HG02852 (cell line): ENCODE data around the gene RMC1.
"Not testable (repeated sequence)": the region's sequence is repeated elsewhere in the genome, so short reads cannot be mapped to it uniquely, and the experiment has no call there.

Experiments used
- ATAC-seq: cut with Tn5 transposase; IDR thresholded peaks from one replicate; pipeline ENCODE4 v1.9.1; 2021; ENCODE audit warnings: mild to moderate bottlenecking, moderate library complexity; ENCODE audit not compliant: unreplicated experiment

Gene RMC1

GRCh38 chr18:23495723-23496440 lies 7.4 kb upstream of the RMC1 start:
- ATAC-seq = no peak

DNA sequence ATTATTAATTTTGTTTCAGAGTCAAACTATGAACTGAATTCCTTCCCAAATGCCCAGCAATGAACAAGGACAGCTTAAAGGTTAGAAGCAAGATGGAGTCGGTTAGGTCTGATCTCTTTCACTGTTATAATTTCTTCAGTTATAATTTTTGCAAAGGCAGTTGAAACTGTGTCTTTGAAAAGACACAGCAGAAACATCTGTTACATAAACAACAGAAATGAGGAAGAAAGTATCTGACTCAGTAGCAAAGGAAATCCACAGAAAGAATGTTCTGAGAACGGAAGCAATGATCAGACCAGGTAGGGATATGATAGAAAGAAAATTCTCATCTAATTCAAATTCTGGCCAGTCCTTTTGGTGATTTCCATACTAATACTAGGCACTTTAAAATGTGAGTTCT lies 5.2 kb upstream of the RMC1 start:
- ATAC-seq = no peak

DNA sequence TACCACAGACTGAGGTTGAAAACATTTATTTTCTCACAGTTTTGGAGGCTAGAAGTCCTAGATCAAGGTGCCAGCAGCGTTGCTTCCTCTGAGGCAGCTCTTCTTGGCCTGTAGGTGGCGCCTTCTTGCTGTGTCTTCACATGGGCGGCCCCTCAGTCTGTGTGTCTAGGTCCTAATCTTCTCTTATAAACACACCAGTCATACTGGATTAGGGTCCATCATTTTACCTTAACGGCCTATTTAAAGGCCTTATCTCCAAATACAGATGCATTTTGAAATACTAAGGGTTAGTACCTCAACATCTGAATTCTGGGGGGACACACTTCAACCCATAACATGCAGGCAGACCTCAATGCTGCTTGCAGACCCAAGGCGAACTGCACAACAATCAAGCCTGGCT lies 4.4 kb upstream of the RMC1 start:
- no peak for ATAC-seq

GRCh38 chr18:23499291-23499781 lies 4.0 kb upstream of the RMC1 start:
- no peak for ATAC-seq

DNA sequence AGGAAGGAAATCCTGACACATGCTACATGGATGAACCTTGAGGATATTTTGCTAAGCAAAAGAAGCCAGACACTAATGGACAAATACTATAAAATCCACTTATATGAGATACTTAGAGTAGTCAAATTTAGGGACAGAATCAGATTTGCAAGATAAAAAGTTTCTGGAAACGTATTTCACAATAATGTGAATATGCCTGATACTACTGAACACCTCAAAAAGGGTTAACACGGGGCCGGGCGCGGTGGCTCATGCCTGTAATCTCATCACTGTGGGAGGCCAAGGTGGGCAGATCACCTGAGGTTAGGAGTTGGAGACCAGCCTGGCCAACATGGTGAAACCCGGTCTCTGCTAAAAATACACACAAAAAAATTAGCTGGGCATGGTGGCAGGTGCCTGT lies 1.7 kb upstream of the RMC1 start:
- no peak for ATAC-seq

DNA sequence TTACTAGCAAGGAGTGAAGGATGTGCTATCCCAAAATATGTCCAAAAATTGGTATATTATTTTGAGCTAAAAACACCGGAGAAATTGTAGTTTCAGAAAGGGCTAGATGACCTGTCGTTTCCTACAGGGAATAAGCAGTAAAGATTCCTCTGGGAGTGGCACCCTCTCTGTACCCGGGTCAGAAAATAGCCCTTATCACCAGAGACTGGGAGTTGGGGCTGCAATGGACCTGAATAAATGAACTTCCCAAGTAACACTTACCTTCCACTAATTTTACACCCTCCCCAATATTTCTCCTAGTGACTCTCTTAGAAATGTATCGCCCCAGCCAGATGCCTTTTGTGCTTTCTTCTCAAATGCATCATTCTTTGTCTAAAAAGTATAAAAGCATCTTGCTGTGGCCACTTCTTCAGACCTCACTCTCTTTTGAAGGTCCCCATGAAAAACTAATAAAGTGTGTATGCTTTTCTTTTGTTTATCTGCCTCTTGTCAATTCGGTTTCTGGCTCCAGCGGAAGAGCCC lies 734 bp upstream of the RMC1 start:
- no peak for ATAC-seq

- ATAC-seq = no peak
These were observed 643 bp downstream of the RMC1 start for GRCh38 chr18:23503963-23504344.

GRCh38 chr18:23504720-23505119 lies 1.4 kb downstream of the RMC1 start:
- peak; percentile 57 for ATAC-seq

- no peak for ATAC-seq
These were observed 3.1 kb downstream of the RMC1 start for GRCh38 chr18:23506393-23506792.

DNA sequence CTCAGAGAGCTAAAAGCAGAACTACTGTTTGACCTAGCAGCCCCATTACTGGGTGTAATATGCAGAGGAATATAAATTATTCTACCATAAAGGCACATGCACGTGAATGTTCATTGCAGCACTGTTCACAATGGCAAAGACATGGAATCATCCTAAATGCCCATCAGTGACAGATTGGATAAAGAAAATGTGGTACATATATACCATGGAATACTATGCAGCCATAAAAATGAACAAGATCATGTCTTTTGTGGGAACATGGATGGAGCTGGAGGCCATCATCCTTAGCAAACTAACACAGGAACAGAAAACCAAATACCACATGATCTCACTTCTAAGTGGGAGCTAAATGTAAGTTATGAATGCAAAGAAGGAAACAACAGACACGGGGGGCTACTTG lies 7.6 kb downstream of the RMC1 start:
- not testable (repeated sequence) for ATAC-seq

GRCh38 chr18:23512216-23512615 lies 8.9 kb downstream of the RMC1 start:
- ATAC-seq = not testable (repeated sequence)

GRCh38 chr18:23512641-23513040 lies 9.3 kb downstream of the RMC1 start:
- no peak for ATAC-seq

- ATAC-seq = peak; percentile 95
These were observed 12.7 kb downstream of the RMC1 start for GRCh38 chr18:23515911-23516546.

GRCh38 chr18:23519734-23520133 lies 16.4 kb downstream of the RMC1 start:
- ATAC-seq = no peak

DNA sequence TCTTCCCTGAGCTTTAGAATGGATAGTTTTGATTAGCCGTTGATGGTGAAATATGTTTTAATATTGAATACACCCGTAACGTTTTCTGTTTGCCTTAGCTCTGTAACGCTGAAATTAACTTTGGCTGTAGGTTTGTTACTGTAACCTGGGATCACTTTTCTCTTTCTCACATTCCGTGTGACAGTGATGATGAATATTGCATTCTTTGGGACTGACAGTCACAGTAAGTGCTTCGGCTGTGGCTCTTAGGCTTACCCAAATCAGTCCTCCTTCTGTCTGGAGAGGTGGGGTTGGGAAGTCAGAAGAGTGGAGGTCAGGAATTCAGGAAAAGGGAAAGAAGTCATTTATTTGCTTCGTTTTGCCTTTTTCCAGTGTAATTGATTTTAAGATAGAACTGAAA lies 18.0 kb downstream of the RMC1 start:
- ATAC-seq = no peak

- no peak for ATAC-seq
These were observed 18.6 kb downstream of the RMC1 start for GRCh38 chr18:23521907-23522306.

DNA sequence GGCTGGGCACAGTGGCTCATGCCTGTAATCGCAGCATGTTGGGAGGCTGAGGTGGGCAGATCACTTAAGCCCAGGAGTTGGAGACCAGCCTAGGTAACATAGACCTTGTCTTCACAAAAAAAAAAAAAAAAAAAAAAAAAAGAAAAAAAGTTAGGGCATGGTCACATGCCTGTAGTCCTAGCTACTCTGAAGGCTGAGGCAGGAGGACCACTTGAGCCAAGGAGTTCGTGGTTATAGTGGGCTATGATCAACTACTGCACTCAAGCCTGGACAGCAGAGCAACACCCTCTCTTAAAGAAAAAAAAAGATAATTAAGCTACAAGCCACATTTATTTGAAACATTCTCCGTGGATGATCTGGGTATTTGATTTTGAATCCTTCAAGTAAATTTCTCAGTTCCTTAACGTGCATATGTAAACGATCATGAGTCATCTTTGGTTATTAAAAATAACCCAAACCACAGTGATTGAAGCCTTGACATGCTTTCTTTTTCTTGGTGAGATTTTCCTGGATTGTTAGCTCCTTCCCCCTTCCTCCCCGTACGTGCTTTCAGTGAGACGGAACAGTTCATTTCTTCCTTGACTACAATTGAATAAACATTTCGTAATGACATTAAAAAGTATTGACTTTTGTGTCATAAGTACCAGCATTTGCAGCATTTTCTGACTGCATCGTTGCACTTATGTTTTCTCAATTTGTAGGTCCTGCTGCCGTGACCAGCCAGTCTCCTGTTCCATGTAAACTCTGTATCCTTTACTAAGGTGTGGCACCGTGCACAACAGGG lies 20.3 kb downstream of the RMC1 start:
- ATAC-seq = peak; percentile 50

- no peak for ATAC-seq
These were observed 20.9 kb downstream of the RMC1 start for GRCh38 chr18:23524213-23524707.

GRCh38 chr18:23526501-23527063 lies 23.3 kb downstream of the RMC1 start:
- ATAC-seq = no peak

GRCh38 chr18:23528580-23529472 lies 25.5 kb downstream of the RMC1 start:
- ATAC-seq = no peak
